Muscle layer of duodenum (tissue), 2 donors: Measurements from ENCODE around the gene KANK3.
"Not testable (repeated sequence)": the region's sequence is repeated elsewhere in the genome, so short reads cannot be mapped to it uniquely, and the experiment has no call there.

Experiments
- H3K27ac ChIP-seq: one replicate; pipeline ENCODE4 v1.7.0; 2013; ENCODE audit warnings: mild to moderate bottlenecking, low read length
- H3K27me3 ChIP-seq: one replicate; pipeline ENCODE4 v1.7.0; 2013; ENCODE audit warnings: low read depth, mild to moderate bottlenecking, control low read depth, low read length
- H3K36me3 ChIP-seq, 2 donors: one replicate each; pipeline ENCODE4 v1.7.0; 2013; ENCODE audit warnings: low read length in 2 of 2, control low read depth in 1 of 2, mild to moderate bottlenecking in 1 of 2; ENCODE audit not compliant: insufficient read depth in 2 of 2, control insufficient read depth in 1 of 2
- H3K4me1 ChIP-seq, 2 donors: one replicate each; pipeline ENCODE4 v1.7.0; 2013; ENCODE audit warnings: low read length in 2 of 2, mild to moderate bottlenecking in 2 of 2, control low read depth in 1 of 2, moderate library complexity in 1 of 2; ENCODE audit not compliant: insufficient read depth in 2 of 2, control insufficient read depth in 1 of 2
- H3K4me3 ChIP-seq, 2 donors: one replicate each; pipeline ENCODE4 v1.7.0; 2013; ENCODE audit warnings: low read length in 2 of 2, low read depth in 1 of 2, mild to moderate bottlenecking in 1 of 2
- H3K9me3 ChIP-seq, 2 donors: one replicate each; pipeline ENCODE4 v1.7.0; 2013; ENCODE audit warnings: low read length in 2 of 2, control low read depth in 1 of 2, mild to moderate bottlenecking in 1 of 2; ENCODE audit not compliant: control insufficient read depth in 1 of 2
- donor health status: healthy.

The KANK3 gene

GRCh38 chr19:8307965-8308866 lies 34.8 kb downstream of the KANK3 start, which contains the start of gene CD320:
Gene CD320, minus strand, starts transcription at chr19:8308358. Its CDS starts 68 bp downstream, at chr19:8308290.
- peak within 1 kb of the TSS; percentile 66 to 67 for H3K4me3 ChIP-seq
- H3K9me3 ChIP-seq = no peaks in the 10 kb centered on the region
- H3K27ac ChIP-seq = no peak within 1 kb of the TSS
- peaks cover 3 to 37% of the 10 kb centered on the region in 2 donors for H3K36me3 ChIP-seq
- H3K4me1 ChIP-seq = peaks cover 0 to 27% of the 10 kb centered on the region in 2 donors
- H3K27me3 ChIP-seq = no peaks in the 10 kb centered on the region

GRCh38 chr19:8307400-8307964 lies 35.6 kb downstream of the KANK3 start:
- Histone ChIP-seq H3K36me3 (peaks cover 3 to 34% of the 10 kb centered on the region in 2 donors), H3K27me3 (no peaks in the 10 kb centered on the region), H3K27ac (no peak overlapping the region), H3K4me3 (peak overlapping the region; percentile 66 to 67), H3K4me1 (peaks cover 0 to 27% of the 10 kb centered on the region in 2 donors), H3K9me3 (no peaks in the 10 kb centered on the region)

GRCh38 chr19:8306235-8307054 lies 36.6 kb downstream of the KANK3 start:
- peaks cover 0 to 27% of the 10 kb centered on the region in 2 donors for H3K4me1 ChIP-seq
- no peaks in the 10 kb centered on the region for H3K9me3 ChIP-seq
- no peaks in the 10 kb centered on the region for H3K27me3 ChIP-seq
- peaks cover 2 to 30% of the 10 kb centered on the region in 2 donors for H3K36me3 ChIP-seq
- H3K27ac ChIP-seq = no peak overlapping the region
- H3K4me3 ChIP-seq = no peak overlapping the region

GRCh38 chr19:8305798-8306197 lies 37.3 kb downstream of the KANK3 start:
- Histone ChIP-seq H3K36me3 (peaks cover 0 to 24% of the 10 kb centered on the region in 2 donors), H3K27me3 (no peaks in the 10 kb centered on the region), H3K4me3 (no peak overlapping the region), H3K27ac (no peak overlapping the region), H3K9me3 (no peaks in the 10 kb centered on the region), H3K4me1 (peaks cover 0 to 27% of the 10 kb centered on the region in 2 donors)

- Histone ChIP-seq H3K9me3 (no peaks in the 10 kb centered on the region), H3K4me1 (peaks cover 0 to 27% of the 10 kb centered on the region in 2 donors), H3K4me3 (no peak overlapping the region), H3K27ac (no peak overlapping the region), H3K27me3 (no peaks in the 10 kb centered on the region), H3K36me3 (peaks cover 0 to 17% of the 10 kb centered on the region in 2 donors)
Measured at GRCh38 chr19:8304841-8305621, 38.0 kb downstream of the KANK3 start.

- Histone ChIP-seq H3K9me3 (no peaks in the 10 kb centered on the region), H3K27ac (no peak overlapping the region), H3K36me3 (peaks cover 0 to 12% of the 10 kb centered on the region in 2 donors), H3K4me1 (peaks cover 0 to 11% of the 10 kb centered on the region in 2 donors), H3K27me3 (no peaks in the 10 kb centered on the region), H3K4me3 (no peak overlapping the region)
Measured at GRCh38 chr19:8302734-8303133, 40.3 kb downstream of the KANK3 start.

GRCh38 chr19:8302357-8302691 lies 40.7 kb downstream of the KANK3 start:
- peaks cover 0 to 12% of the 10 kb centered on the region in 2 donors for H3K36me3 ChIP-seq
- no peak overlapping the region for H3K27ac ChIP-seq
- H3K4me1 ChIP-seq = peaks cover 0 to 7% of the 10 kb centered on the region in 2 donors
- H3K27me3 ChIP-seq = no peaks in the 10 kb centered on the region
- H3K4me3 ChIP-seq = no peak overlapping the region
- no peaks in the 10 kb centered on the region for H3K9me3 ChIP-seq

GRCh38 chr19:8291337-8291736 lies 51.7 kb downstream of the KANK3 start:
- not testable (repeated sequence) for H3K36me3 ChIP-seq, H3K27ac ChIP-seq, H3K4me3 ChIP-seq, H3K4me1 ChIP-seq, H3K9me3 ChIP-seq, H3K27me3 ChIP-seq

- not testable (repeated sequence) for H3K9me3 ChIP-seq, H3K27ac ChIP-seq, H3K4me3 ChIP-seq, H3K36me3 ChIP-seq, H3K27me3 ChIP-seq, H3K4me1 ChIP-seq
Measured at GRCh38 chr19:8276508-8276907, 66.6 kb downstream of the KANK3 start.
